GM23338 (cell line): ENCODE measurements around the gene SIN3B. TPM values are rescaled to one million over a fixed set of nuclear protein-coding genes. Genes with fewer than 3 reads are reported as not detected.

Source experiments
- ATAC-seq: fragments of 200-7000 bp; cut with Tn5 transposase; 3 replicates; pipeline ENCODE4 v1.9.1; 2020
- DNase-seq: peaks from one replicate; pipeline ENCODE4 v3.0.0-alpha.2; 2015; ENCODE audit warnings: low spot score
- H2AFZ ChIP-seq: fragments of 200-600 bp; sonication (generic); 2 replicates; pipeline ENCODE4 v1.8.0; 2016; ENCODE audit warnings: antibody characterized with exemption, mild to moderate bottlenecking, moderate library complexity
- H3F3A ChIP-seq: fragments of 200-600 bp; sonication (generic); replicated peaks from 2 replicates; pipeline ENCODE4 v1.8.0; 2017; ENCODE audit warnings: antibody characterized with exemption, mixed run types, low read depth
- H3K27ac ChIP-seq: fragments of 200-600 bp; sonication (generic); 2 replicates; pipeline ENCODE4 v1.6.1; 2016; ENCODE audit warnings: low read depth
- H3K27me3 ChIP-seq: fragments of 200-600 bp; sonication (generic); 2 replicates; pipeline ENCODE4 v1.8.0; 2016; ENCODE audit warnings: mild to moderate bottlenecking, mixed run types, moderate library complexity; ENCODE audit not compliant: insufficient read depth
- H3K36me3 ChIP-seq: fragments of 200-600 bp; sonication (generic); 2 replicates; pipeline ENCODE4 v1.8.0; 2016; ENCODE audit warnings: mild to moderate bottlenecking; ENCODE audit not compliant: insufficient read depth
- H3K4me1 ChIP-seq: fragments of 200-600 bp; sonication (generic); 2 replicates; pipeline ENCODE4 v1.8.0; 2016; ENCODE audit warnings: mild to moderate bottlenecking, moderate library complexity; ENCODE audit not compliant: insufficient read depth
- H3K4me2 ChIP-seq: fragments of 200-600 bp; sonication (generic); 2 replicates; pipeline ENCODE4 v1.7.1; 2017; ENCODE audit warnings: mixed run types
- H3K4me3 ChIP-seq: fragments of 200-600 bp; sonication (generic); 2 replicates; pipeline ENCODE4 v1.6.1; 2016; ENCODE audit warnings: mixed run types
- H3K79me2 ChIP-seq: fragments of 200-600 bp; sonication (generic); replicated peaks from 2 replicates; pipeline ENCODE4 v1.8.0; 2017; ENCODE audit warnings: mild to moderate bottlenecking; ENCODE audit not compliant: insufficient read depth
- H3K9me2 ChIP-seq: fragments of 200-600 bp; sonication (generic); 2 replicates; pipeline ENCODE4 v1.8.0; 2017; ENCODE audit not compliant: insufficient read depth
- H4K20me1 ChIP-seq: fragments of 200-600 bp; sonication (generic); replicated peaks from 2 replicates; pipeline ENCODE4 v1.8.0; 2017; ENCODE audit warnings: mild to moderate bottlenecking; ENCODE audit not compliant: insufficient read depth
- H3K27ac Mint-ChIP-seq: 2 replicates; pipeline ENCODE4 v1.8.0; 2020; ENCODE audit warnings: inconsistent platforms, mild to moderate bottlenecking, moderate library complexity, mixed read lengths
- H3K27me3 Mint-ChIP-seq: 3 replicates; pipeline ENCODE4 v1.8.0; 2022; ENCODE audit warnings: low read depth, mild to moderate bottlenecking, moderate library complexity, mixed read lengths, inconsistent platforms; ENCODE audit not compliant: insufficient read depth, poor library complexity
- H3K36me3 Mint-ChIP-seq: 3 replicates; pipeline ENCODE4 v1.8.0; 2021; ENCODE audit warnings: low read depth, mild to moderate bottlenecking, inconsistent platforms, moderate library complexity, mixed read lengths
- H3K4me1 Mint-ChIP-seq: 3 replicates; pipeline ENCODE4 v1.8.0; 2020; ENCODE audit warnings: mild to moderate bottlenecking, inconsistent platforms, mixed read lengths
- H3K4me3 Mint-ChIP-seq: 3 replicates; pipeline ENCODE4 v1.8.0; 2021; ENCODE audit warnings: moderate library complexity, mild to moderate bottlenecking, inconsistent platforms, mixed read lengths
- H3K9me3 Mint-ChIP-seq: 3 replicates; pipeline ENCODE4 v1.8.0; 2020; ENCODE audit warnings: moderate library complexity, mild to moderate bottlenecking, inconsistent platforms, mixed read lengths
- CREB1 ChIP-seq: fragments of 250-450 bp; sonication (Bioruptor Pico); IDR thresholded peaks from 2 replicates; pipeline ENCODE4 v1.5.0; 2020; ENCODE audit warnings: low read depth, mild to moderate bottlenecking, moderate library complexity
- EZH2 ChIP-seq: fragments of 200-600 bp; sonication (generic); IDR thresholded peaks from one replicate; pipeline ENCODE4 v1.8.0; 2017; ENCODE audit warnings: antibody characterized with exemption, mild to moderate bottlenecking, low read depth; ENCODE audit not compliant: unreplicated experiment
- EZH2phosphoT487 ChIP-seq: fragments of 200-600 bp; sonication (generic); IDR thresholded peaks from one replicate; pipeline ENCODE4 v1.8.1; 2018; ENCODE audit warnings: antibody characterized with exemption; ENCODE audit not compliant: unreplicated experiment
- JUNB ChIP-seq: IDR thresholded peaks from one replicate; pipeline ENCODE4 v1.6.1; 2016; ENCODE audit warnings: antibody characterized with exemption; ENCODE audit not compliant: unreplicated experiment
- NANOG ChIP-seq: IDR thresholded peaks from 2 replicates; pipeline ENCODE4 v1.6.1; 2016; ENCODE audit warnings: antibody characterized with exemption, borderline replicate concordance
- POLR2AphosphoS5 ChIP-seq: IDR thresholded peaks from 2 replicates; pipeline ENCODE4 v1.6.1; 2016; ENCODE audit warnings: antibody characterized with exemption, low read depth
- STAT1 ChIP-seq: IDR thresholded peaks from one replicate; pipeline ENCODE4 v1.6.1; 2016; ENCODE audit warnings: antibody characterized with exemption; ENCODE audit not compliant: unreplicated experiment
- ZNF114 ChIP-seq: fragments of 250-450 bp; sonication (Bioruptor Pico); IDR thresholded peaks from 2 replicates; pipeline ENCODE4 v1.5.0; 2020; ENCODE audit warnings: mild to moderate bottlenecking, moderate library complexity
- ZNF331 ChIP-seq: fragments of 250-450 bp; sonication (Bioruptor Pico); IDR thresholded peaks from 2 replicates; pipeline ENCODE4 v1.5.0; 2020; ENCODE audit warnings: low read depth, mild to moderate bottlenecking, moderate library complexity
- polyA plus RNA-seq: library from polyadenylated mRNA; unstranded; fragments of >200 nt; fragmentation: Nextera tagmentation; extraction: Ambion mirVana; gene quantifications from 2 replicates; pipeline ENCODE4 v1.2.1, GENCODE V29; 2016
- total RNA-seq: library from RNA; depleted of rRNA; stranded (reverse); fragments of >200 nt; shearing (Covaris generic); gene quantifications from 2 replicates; pipeline ENCODE4 v1.2.3, GENCODE V29; 2014
- TF ChIP-seq, protein P1 (sequence below): IDR thresholded peaks from 2 replicates; pipeline ENCODE4 v1.6.1; 2016; ENCODE audit warnings: antibody characterized with exemption
- TF ChIP-seq, protein P2 (sequence below): fragments of 250-450 bp; sonication (Bioruptor Pico); IDR thresholded peaks from 2 replicates; pipeline ENCODE4 v1.5.0; 2020; ENCODE audit warnings: mild to moderate bottlenecking, moderate library complexity
- TF ChIP-seq, protein P3 (sequence below), 2 experiments: fragments of 200-600 bp in 1 of 2; sonication (generic) in 1 of 2; conservative IDR thresholded peaks; 2 replicates each; pipeline versions ENCODE4 v1.5.1 to v1.6.1; 2016 to 2017; ENCODE audit warnings: antibody characterized with exemption in 2 of 2, low read depth in 2 of 2, mild to moderate bottlenecking in 2 of 2, moderate library complexity in 1 of 2
- TF ChIP-seq, protein P4 (sequence below): IDR thresholded peaks from one replicate; pipeline ENCODE4 v1.6.1; 2018; ENCODE audit warnings: antibody characterized with exemption; ENCODE audit not compliant: unreplicated experiment

The SIN3B gene
- total and polyA plus RNA-seq, 2 experiments from 2014 or later: 37.6 to 68.6 TPM

DNA sequence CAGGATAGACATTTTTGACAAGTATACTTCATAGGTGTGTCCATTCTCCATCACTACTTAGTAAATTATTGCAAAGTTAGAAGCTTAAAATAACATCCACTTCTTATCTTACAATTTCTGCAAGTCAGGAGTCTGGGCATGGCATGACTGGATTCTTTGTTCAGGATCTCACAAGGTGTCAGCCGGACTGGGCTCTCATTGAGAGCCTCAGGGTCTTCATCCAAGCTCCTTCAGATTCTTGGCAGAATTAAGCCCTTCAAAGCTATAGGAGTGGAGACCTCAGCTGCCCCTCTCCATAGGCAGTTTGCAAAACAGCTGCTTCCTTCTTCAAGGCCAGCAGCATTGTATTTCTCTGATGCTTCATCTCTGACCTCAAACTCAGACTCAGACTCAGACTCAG, 9.1 kb upstream of the SIN3B start:
- Mint-ChIP-seq H3K4me3 (no peak overlapping the region), H3K4me1 (peaks cover 11% of the 10 kb centered on the region), H3K9me3 (peaks cover 8% of the 10 kb centered on the region; the same call in 2 of the 3 replicates), H3K27ac (no peak overlapping the region), H3K27me3 (peaks cover 9% of the 10 kb centered on the region), H3K36me3 (peaks cover 4% of the 10 kb centered on the region; the same call in 2 of the 3 replicates)
- no peak for ATAC-seq
- Histone ChIP-seq H2AFZ (no peak overlapping the region), H4K20me1 (no peaks in the 10 kb centered on the region), H3K27ac (no peak overlapping the region), H3K9me2 (peaks cover 8% of the 10 kb centered on the region; the same call in 1 of the 2 replicates), H3K4me2 (no peak overlapping the region), H3F3A (no peaks in the 10 kb centered on the region), H3K4me3 (no peak overlapping the region), H3K36me3 (no peaks in the 10 kb centered on the region), H3K4me1 (peaks cover 9% of the 10 kb centered on the region), H3K79me2 (no peaks in the 10 kb centered on the region), H3K27me3 (no peaks in the 10 kb centered on the region)
- DNase-seq: no peak
- TF ChIP-seq STAT1: no peak
- TF ChIP-seq NANOG: no peak
- TF ChIP-seq, protein P1, sequence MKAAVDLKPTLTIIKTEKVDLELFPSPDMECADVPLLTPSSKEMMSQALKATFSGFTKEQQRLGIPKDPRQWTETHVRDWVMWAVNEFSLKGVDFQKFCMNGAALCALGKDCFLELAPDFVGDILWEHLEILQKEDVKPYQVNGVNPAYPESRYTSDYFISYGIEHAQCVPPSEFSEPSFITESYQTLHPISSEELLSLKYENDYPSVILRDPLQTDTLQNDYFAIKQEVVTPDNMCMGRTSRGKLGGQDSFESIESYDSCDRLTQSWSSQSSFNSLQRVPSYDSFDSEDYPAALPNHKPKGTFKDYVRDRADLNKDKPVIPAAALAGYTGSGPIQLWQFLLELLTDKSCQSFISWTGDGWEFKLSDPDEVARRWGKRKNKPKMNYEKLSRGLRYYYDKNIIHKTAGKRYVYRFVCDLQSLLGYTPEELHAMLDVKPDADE: no peak
- TF ChIP-seq, protein P2, sequence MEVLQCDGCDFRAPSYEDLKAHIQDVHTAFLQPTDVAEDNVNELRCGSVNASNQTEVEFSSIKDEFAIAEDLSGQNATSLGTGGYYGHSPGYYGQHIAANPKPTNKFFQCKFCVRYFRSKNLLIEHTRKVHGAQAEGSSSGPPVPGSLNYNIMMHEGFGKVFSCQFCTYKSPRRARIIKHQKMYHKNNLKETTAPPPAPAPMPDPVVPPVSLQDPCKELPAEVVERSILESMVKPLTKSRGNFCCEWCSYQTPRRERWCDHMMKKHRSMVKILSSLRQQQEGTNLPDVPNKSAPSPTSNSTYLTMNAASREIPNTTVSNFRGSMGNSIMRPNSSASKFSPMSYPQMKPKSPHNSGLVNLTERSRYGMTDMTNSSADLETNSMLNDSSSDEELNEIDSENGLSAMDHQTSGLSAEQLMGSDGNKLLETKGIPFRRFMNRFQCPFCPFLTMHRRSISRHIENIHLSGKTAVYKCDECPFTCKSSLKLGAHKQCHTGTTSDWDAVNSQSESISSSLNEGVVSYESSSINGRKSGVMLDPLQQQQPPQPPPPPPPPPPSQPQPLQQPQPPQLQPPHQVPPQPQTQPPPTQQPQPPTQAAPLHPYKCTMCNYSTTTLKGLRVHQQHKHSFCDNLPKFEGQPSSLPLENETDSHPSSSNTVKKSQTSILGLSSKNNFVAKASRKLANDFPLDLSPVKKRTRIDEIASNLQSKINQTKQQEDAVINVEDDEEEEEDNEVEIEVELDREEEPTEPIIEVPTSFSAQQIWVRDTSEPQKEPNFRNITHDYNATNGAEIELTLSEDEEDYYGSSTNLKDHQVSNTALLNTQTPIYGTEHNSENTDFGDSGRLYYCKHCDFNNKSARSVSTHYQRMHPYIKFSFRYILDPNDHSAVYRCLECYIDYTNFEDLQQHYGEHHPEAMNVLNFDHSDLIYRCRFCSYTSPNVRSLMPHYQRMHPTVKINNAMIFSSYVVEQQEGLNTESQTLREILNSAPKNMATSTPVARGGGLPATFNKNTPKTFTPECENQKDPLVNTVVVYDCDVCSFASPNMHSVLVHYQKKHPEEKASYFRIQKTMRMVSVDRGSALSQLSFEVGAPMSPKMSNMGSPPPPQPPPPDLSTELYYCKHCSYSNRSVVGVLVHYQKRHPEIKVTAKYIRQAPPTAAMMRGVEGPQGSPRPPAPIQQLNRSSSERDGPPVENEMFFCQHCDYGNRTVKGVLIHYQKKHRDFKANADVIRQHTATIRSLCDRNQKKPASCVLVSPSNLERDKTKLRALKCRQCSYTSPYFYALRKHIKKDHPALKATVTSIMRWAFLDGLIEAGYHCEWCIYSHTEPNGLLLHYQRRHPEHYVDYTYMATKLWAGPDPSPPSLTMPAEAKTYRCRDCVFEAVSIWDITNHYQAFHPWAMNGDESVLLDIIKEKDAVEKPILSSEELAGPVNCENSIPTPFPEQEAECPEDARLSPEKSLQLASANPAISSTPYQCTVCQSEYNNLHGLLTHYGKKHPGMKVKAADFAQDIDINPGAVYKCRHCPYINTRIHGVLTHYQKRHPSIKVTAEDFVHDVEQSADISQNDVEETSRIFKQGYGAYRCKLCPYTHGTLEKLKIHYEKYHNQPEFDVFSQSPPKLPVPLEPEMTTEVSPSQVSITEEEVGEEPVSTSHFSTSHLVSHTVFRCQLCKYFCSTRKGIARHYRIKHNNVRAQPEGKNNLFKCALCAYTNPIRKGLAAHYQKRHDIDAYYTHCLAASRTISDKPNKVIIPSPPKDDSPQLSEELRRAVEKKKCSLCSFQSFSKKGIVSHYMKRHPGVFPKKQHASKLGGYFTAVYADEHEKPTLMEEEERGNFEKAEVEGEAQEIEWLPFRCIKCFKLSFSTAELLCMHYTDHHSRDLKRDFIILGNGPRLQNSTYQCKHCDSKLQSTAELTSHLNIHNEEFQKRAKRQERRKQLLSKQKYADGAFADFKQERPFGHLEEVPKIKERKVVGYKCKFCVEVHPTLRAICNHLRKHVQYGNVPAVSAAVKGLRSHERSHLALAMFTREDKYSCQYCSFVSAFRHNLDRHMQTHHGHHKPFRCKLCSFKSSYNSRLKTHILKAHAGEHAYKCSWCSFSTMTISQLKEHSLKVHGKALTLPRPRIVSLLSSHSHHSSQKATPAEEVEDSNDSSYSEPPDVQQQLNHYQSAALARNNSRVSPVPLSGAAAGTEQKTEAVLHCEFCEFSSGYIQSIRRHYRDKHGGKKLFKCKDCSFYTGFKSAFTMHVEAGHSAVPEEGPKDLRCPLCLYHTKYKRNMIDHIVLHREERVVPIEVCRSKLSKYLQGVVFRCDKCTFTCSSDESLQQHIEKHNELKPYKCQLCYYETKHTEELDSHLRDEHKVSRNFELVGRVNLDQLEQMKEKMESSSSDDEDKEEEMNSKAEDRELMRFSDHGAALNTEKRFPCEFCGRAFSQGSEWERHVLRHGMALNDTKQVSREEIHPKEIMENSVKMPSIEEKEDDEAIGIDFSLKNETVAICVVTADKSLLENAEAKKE (CRISPR knock-in tag): no peak
- no peak for TF ChIP-seq JUNB
- TF ChIP-seq EZH2: no peak
- TF ChIP-seq, protein P3, sequence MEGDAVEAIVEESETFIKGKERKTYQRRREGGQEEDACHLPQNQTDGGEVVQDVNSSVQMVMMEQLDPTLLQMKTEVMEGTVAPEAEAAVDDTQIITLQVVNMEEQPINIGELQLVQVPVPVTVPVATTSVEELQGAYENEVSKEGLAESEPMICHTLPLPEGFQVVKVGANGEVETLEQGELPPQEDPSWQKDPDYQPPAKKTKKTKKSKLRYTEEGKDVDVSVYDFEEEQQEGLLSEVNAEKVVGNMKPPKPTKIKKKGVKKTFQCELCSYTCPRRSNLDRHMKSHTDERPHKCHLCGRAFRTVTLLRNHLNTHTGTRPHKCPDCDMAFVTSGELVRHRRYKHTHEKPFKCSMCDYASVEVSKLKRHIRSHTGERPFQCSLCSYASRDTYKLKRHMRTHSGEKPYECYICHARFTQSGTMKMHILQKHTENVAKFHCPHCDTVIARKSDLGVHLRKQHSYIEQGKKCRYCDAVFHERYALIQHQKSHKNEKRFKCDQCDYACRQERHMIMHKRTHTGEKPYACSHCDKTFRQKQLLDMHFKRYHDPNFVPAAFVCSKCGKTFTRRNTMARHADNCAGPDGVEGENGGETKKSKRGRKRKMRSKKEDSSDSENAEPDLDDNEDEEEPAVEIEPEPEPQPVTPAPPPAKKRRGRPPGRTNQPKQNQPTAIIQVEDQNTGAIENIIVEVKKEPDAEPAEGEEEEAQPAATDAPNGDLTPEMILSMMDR (conservative IDR thresholded peaks at IDR 0.05; ENCODE audit: low read depth in 2 of 2): no peak
- no peak for TF ChIP-seq POLR2AphosphoS5
- TF ChIP-seq EZH2phosphoT487: no peak
- TF ChIP-seq CREB1 (CRISPR knock-in tag): no peak
- TF ChIP-seq, protein P4, sequence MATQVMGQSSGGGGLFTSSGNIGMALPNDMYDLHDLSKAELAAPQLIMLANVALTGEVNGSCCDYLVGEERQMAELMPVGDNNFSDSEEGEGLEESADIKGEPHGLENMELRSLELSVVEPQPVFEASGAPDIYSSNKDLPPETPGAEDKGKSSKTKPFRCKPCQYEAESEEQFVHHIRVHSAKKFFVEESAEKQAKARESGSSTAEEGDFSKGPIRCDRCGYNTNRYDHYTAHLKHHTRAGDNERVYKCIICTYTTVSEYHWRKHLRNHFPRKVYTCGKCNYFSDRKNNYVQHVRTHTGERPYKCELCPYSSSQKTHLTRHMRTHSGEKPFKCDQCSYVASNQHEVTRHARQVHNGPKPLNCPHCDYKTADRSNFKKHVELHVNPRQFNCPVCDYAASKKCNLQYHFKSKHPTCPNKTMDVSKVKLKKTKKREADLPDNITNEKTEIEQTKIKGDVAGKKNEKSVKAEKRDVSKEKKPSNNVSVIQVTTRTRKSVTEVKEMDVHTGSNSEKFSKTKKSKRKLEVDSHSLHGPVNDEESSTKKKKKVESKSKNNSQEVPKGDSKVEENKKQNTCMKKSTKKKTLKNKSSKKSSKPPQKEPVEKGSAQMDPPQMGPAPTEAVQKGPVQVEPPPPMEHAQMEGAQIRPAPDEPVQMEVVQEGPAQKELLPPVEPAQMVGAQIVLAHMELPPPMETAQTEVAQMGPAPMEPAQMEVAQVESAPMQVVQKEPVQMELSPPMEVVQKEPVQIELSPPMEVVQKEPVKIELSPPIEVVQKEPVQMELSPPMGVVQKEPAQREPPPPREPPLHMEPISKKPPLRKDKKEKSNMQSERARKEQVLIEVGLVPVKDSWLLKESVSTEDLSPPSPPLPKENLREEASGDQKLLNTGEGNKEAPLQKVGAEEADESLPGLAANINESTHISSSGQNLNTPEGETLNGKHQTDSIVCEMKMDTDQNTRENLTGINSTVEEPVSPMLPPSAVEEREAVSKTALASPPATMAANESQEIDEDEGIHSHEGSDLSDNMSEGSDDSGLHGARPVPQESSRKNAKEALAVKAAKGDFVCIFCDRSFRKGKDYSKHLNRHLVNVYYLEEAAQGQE: no peak
- TF ChIP-seq ZNF331: no peak
- TF ChIP-seq ZNF114: no peak
